Measurements from ENCODE around the gene SCN1A. TPM values are rescaled to one million over a fixed set of nuclear protein-coding genes. Genes with fewer than 3 reads are reported as not detected.

SCN1A gene
- total and polyA plus RNA-seq, 2 donors (not counting 3 experiments of a cell fraction or from before 2014, with no cell fraction given) = not detected

DNA sequence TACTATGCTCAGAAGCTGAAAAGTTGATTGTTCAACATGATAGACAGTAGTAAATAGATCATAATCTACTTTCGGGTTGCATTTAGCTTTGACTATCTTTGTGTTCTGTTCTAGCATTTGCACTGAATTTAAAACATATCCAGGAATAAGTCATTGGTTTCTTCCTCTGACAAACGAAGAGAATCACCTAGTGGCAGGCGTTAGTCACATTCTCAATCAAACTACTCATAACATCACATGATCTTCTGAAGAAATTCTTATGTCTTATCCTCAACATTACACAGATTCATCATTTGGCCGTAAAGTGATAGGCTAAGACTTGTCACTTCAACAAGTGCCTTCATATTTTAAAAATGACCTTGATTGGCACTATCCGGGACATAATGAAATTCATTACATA, 110.6 kb downstream of the SCN1A start:
- no peak overlapping the region for H3K4me2 ChIP-seq (ENCODE audit: insufficient read depth, low read length)
- FAIRE-seq (no peak), DNase-seq (ENCODE audit: low read depth, low spot score) (no peak)
- H3K79me2 ChIP-seq (ENCODE audit: control insufficient read depth, insufficient read depth, low read length) = no peaks in the 10 kb centered on the region
- no peak overlapping the region for H3K4me3 ChIP-seq (replicated peaks in 1 of 3; ENCODE audit: insufficient read depth in 1 of 3, low read depth in 1 of 3, low read length in 3 of 3)
- no peak overlapping the region for H3K9ac ChIP-seq (replicated peaks; ENCODE audit: extremely low read depth, insufficient read depth, low read length)
- no peaks in the 10 kb centered on the region for H4K20me1 ChIP-seq (replicated peaks; ENCODE audit: control insufficient read depth, extremely low read depth, insufficient read depth, low read length)
- TF ChIP-seq, protein P1, sequence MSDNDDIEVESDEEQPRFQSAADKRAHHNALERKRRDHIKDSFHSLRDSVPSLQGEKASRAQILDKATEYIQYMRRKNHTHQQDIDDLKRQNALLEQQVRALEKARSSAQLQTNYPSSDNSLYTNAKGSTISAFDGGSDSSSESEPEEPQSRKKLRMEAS (IDR thresholded peaks at IDR 0.05; ENCODE audit: insufficient read depth, insufficient read length) = no peak
- TF ChIP-seq EZH2 (IDR thresholded peaks at IDR 0.05; ENCODE audit: borderline replicate concordance, low read depth, low read length, severe bottlenecking) (no peak), POLR2AphosphoS5 (IDR thresholded peaks at IDR 0.05; ENCODE audit: insufficient read depth, low read depth, low read length) (no peak), GATA2 (IDR thresholded peaks at IDR 0.05; ENCODE audit: insufficient read depth, insufficient read length, low read depth, low read length) (no peak), MYC (IDR thresholded peaks at IDR 0.05; ENCODE audit: low read depth, low read length) (no peak), POLR2A (IDR thresholded peaks at IDR 0.05; ENCODE audit: low read depth, low read length) (no peak), FOS (IDR thresholded peaks at IDR 0.05; ENCODE audit: borderline replicate concordance, insufficient read depth, low read length) (no peak)
- TF ChIP-seq, protein P2, sequence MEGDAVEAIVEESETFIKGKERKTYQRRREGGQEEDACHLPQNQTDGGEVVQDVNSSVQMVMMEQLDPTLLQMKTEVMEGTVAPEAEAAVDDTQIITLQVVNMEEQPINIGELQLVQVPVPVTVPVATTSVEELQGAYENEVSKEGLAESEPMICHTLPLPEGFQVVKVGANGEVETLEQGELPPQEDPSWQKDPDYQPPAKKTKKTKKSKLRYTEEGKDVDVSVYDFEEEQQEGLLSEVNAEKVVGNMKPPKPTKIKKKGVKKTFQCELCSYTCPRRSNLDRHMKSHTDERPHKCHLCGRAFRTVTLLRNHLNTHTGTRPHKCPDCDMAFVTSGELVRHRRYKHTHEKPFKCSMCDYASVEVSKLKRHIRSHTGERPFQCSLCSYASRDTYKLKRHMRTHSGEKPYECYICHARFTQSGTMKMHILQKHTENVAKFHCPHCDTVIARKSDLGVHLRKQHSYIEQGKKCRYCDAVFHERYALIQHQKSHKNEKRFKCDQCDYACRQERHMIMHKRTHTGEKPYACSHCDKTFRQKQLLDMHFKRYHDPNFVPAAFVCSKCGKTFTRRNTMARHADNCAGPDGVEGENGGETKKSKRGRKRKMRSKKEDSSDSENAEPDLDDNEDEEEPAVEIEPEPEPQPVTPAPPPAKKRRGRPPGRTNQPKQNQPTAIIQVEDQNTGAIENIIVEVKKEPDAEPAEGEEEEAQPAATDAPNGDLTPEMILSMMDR (IDR thresholded peaks at IDR 0.05; ENCODE audit: extremely low read depth in 1 of 2, insufficient read depth in 1 of 2, low read depth in 1 of 2, low read length in 2 of 2) = no peak
- H3K27me3 ChIP-seq (ENCODE audit: control insufficient read depth in 2 of 2, insufficient read depth in 2 of 2, low read length in 2 of 2) = no peaks in the 10 kb centered on the region
- no peak overlapping the region for H2AFZ ChIP-seq (ENCODE audit: low read depth, low read length)
- ChIA-PET CTCF (interaction anchor here (1.0 to 2.3 kb wide), 2 partner anchors 40 to 111 kb away, joined by 3 to 5 read pairs; partner anchors contain the start of gene SCN1A), POLR2A (no interaction called here)
- H3K9me1 ChIP-seq (replicated peaks; ENCODE audit: control insufficient read depth, extremely low read depth, insufficient read depth, low read length) = no peaks in the 10 kb centered on the region
- dilution Hi-C loops (cut with MboI; ENCODE audit: extremely low pct_ligation_motif_present, low sequenced_read_pairs) (no loop called here), intact Hi-C loops (cut with micrococcal nuclease) (no loop called here)
- H3K36me3 ChIP-seq (ENCODE audit: control insufficient read depth in 2 of 2, extremely low read depth in 1 of 2, insufficient read depth in 2 of 2, low read length in 2 of 2) = no peaks in the 10 kb centered on the region
- BruUV-seq (replicated peaks) = no TSS peak
- no peaks in the 10 kb centered on the region for H3K4me1 ChIP-seq (ENCODE audit: control insufficient read depth, extremely low read depth, insufficient read depth, low read length)
- no peaks in the 10 kb centered on the region for H3K9me3 ChIP-seq (replicated peaks; ENCODE audit: control insufficient read depth, insufficient read depth, low read length)
- no peak overlapping the region for H3K27ac ChIP-seq (ENCODE audit: insufficient read depth, low read depth, low read length)

Measured in endothelial cell of umbilical vein (primary cell).